Endothelial cell of umbilical vein (primary cell): ENCODE measurements around the gene ACTL7A. TPM values are rescaled to one million over a fixed set of nuclear protein-coding genes. Genes with fewer than 3 reads are reported as not detected.

Experiments used
- BruUV-seq: library from RNA; stranded (reverse); fragments of 400-500 nt; replicated peaks from 2 replicates; lab custom pipeline; 2021; lab: Mats Ljungman, UMichigan
- CTCF ChIA-PET: fragments of 300-600, 350-600 bp; sonication (Branson Sonifier 250); formaldehyde crosslinking; loops from one replicate; lab custom pipeline; 2021; ENCODE audit warnings: antibody characterized with exemption, inconsistent platforms; lab: Charles Lee
- POLR2A ChIA-PET: fragments of 300-600, 350-600 bp; sonication (Branson Sonifier 250); formaldehyde crosslinking; loops from one replicate; lab custom pipeline; 2021; ENCODE audit warnings: antibody characterized with exemption, inconsistent platforms; lab: Charles Lee
- DNase-seq: peaks from one replicate; pipeline ENCODE4 v3.0.0-alpha.2; 2011; ENCODE audit warnings: low read depth, low spot score
- FAIRE-seq: peaks from 2 replicates; lab custom pipeline; 2011; peaks lifted over from hg19 to GRCh38; lab: Jason Lieb, UNC
- H2AFZ ChIP-seq: 2 replicates; pipeline ENCODE4 v1.6.0; 2012; ENCODE audit warnings: low read depth, low read length, control low read depth, inconsistent platforms
- H3K27ac ChIP-seq: 2 replicates; pipeline ENCODE4 v1.5.1; 2011; ENCODE audit warnings: low read depth, mild to moderate bottlenecking, control low read depth, low read length, moderate library complexity; ENCODE audit not compliant: insufficient read depth
- H3K27me3 ChIP-seq, 2 experiments: 2 replicates each; pipeline versions ENCODE4 v1.6.0 to v1.6.1; 2011; ENCODE audit warnings: low read length in 2 of 2, mixed read lengths in 1 of 2; ENCODE audit not compliant: control insufficient read depth in 2 of 2, insufficient read depth in 2 of 2
- H3K36me3 ChIP-seq, 2 experiments: 2 replicates in 1 of 2; 3 replicates in 1 of 2; pipeline ENCODE4 v1.5.1; 2011; ENCODE audit warnings: low read length in 2 of 2, mild to moderate bottlenecking in 1 of 2, moderate library complexity in 1 of 2; ENCODE audit not compliant: control insufficient read depth in 2 of 2, insufficient read depth in 2 of 2; ENCODE audit errors: extremely low read depth in 1 of 2
- H3K4me1 ChIP-seq: 3 replicates; pipeline ENCODE4 v1.5.1; 2011; ENCODE audit warnings: mild to moderate bottlenecking, low read length; ENCODE audit not compliant: control insufficient read depth, insufficient read depth; ENCODE audit errors: extremely low read depth
- H3K4me2 ChIP-seq: 2 replicates; pipeline ENCODE4 v1.6.1; 2011; ENCODE audit warnings: low read length, control low read depth, mixed read lengths; ENCODE audit not compliant: insufficient read depth
- H3K4me3 ChIP-seq, 3 experiments: fragments of 200-600 bp in 1 of 3; sonication (generic), shearing (Covaris generic) in 1 of 3; replicated peaks in 1 of 3; 2 replicates each; pipeline ENCODE4 v1.5.1; 2011 to 2016; ENCODE audit warnings: control low read depth in 3 of 3, low read length in 3 of 3, mild to moderate bottlenecking in 2 of 3, inconsistent platforms in 1 of 3, low read depth in 1 of 3, moderate library complexity in 1 of 3; ENCODE audit not compliant: insufficient read depth in 1 of 3
- H3K79me2 ChIP-seq: 2 replicates; pipeline ENCODE4 v1.6.0; 2012; ENCODE audit warnings: low read length, inconsistent platforms; ENCODE audit not compliant: control insufficient read depth, insufficient read depth
- H3K9ac ChIP-seq: replicated peaks from 2 replicates; pipeline ENCODE3; 2011; ENCODE audit warnings: low read length, control low read depth; ENCODE audit not compliant: insufficient read depth; ENCODE audit errors: extremely low read depth
- H3K9me1 ChIP-seq: replicated peaks from 3 replicates; pipeline ENCODE4 v1.6.0; 2011; ENCODE audit warnings: mild to moderate bottlenecking, low read length; ENCODE audit not compliant: control insufficient read depth, insufficient read depth; ENCODE audit errors: extremely low read depth
- H3K9me3 ChIP-seq: replicated peaks from 2 replicates; pipeline ENCODE4 v1.5.1; 2012; ENCODE audit warnings: low read length, inconsistent platforms; ENCODE audit not compliant: control insufficient read depth, insufficient read depth
- H4K20me1 ChIP-seq: replicated peaks from 2 replicates; pipeline ENCODE3; 2011; ENCODE audit warnings: mild to moderate bottlenecking, low read length; ENCODE audit not compliant: control insufficient read depth, insufficient read depth; ENCODE audit errors: extremely low read depth
- EZH2 ChIP-seq: IDR thresholded peaks from 2 replicates; pipeline ENCODE4 v1.6.1; 2012; ENCODE audit warnings: borderline replicate concordance, low read depth, mild to moderate bottlenecking, moderate library complexity, low read length, inconsistent platforms; ENCODE audit not compliant: severe bottlenecking
- FOS ChIP-seq: IDR thresholded peaks from 2 replicates; pipeline ENCODE4 v1.6.1; 2011; ENCODE audit warnings: mild to moderate bottlenecking, low read length, moderate library complexity, borderline replicate concordance; ENCODE audit not compliant: insufficient read depth
- GATA2 ChIP-seq: IDR thresholded peaks from 2 replicates; pipeline ENCODE4 v1.7.0; 2011; ENCODE audit warnings: low read depth, mild to moderate bottlenecking, moderate library complexity, mixed read lengths, low read length; ENCODE audit not compliant: insufficient read length, insufficient read depth
- JUN ChIP-seq: IDR thresholded peaks from 2 replicates; pipeline ENCODE4 v1.6.1; 2011; ENCODE audit warnings: borderline replicate concordance, low read depth; ENCODE audit not compliant: insufficient read length, insufficient read depth
- MAX ChIP-seq: IDR thresholded peaks from 2 replicates; pipeline ENCODE4 v1.6.1; 2011; ENCODE audit not compliant: insufficient read depth, insufficient read length
- MYC ChIP-seq: IDR thresholded peaks from one replicate; pipeline ENCODE4 v1.6.1; 2011; ENCODE audit warnings: mild to moderate bottlenecking, low read depth, low read length
- POLR2A ChIP-seq: IDR thresholded peaks from 2 replicates; pipeline ENCODE4 v1.6.1; 2012; ENCODE audit warnings: low read depth, mild to moderate bottlenecking, control low read depth, low read length
- POLR2AphosphoS5 ChIP-seq: IDR thresholded peaks from 2 replicates; pipeline ENCODE4 v1.6.1; 2012; ENCODE audit warnings: low read depth, mild to moderate bottlenecking, control low read depth, low read length, moderate library complexity; ENCODE audit not compliant: insufficient read depth
- dilution Hi-C: fragments of 300-500 bp; cut with MboI; formaldehyde crosslinking; loops from one replicate; pipeline ENCODE4 v1.15.0; 2019; ENCODE audit warnings: low sequenced_read_pairs; ENCODE audit not compliant: extremely low pct_ligation_motif_present
- intact Hi-C: fragments of 100-400 bp; cut with micrococcal nuclease; formaldehyde crosslinking; loops from one replicate; pipeline ENCODE4 v1.10.0; 2022
- polyA plus RNA-seq, 4 experiments: library from polyadenylated mRNA; depleted of rRNA in 3 of 4; stranded (reverse) in 3 of 4; unstranded in 1 of 4; fragments of >200 nt; gene quantifications; 2 replicates each; pipeline versions ENCODE4 v1.2.1 to v1.2.3, GENCODE V29; 2011 to 2012; ENCODE audit warnings: missing spikeins in 1 of 4
- total RNA-seq: library from RNA; stranded (reverse); gene quantifications from 2 replicates; pipeline ENCODE4 v1.2.3, GENCODE V29; 2021
- TF ChIP-seq, protein P1 (sequence below), 2 donors: IDR thresholded peaks; 1 replicate in 1 of 2; 2 replicates in 1 of 2; pipeline ENCODE4 v1.5.1; 2011; ENCODE audit warnings: low read length in 2 of 2, mild to moderate bottlenecking in 2 of 2, moderate library complexity in 2 of 2, control low read depth in 1 of 2, inconsistent platforms in 1 of 2, low read depth in 1 of 2; ENCODE audit not compliant: insufficient read depth in 1 of 2; ENCODE audit errors: extremely low read depth in 1 of 2

Gene ACTL7A
- total and polyA plus RNA-seq, 2 donors (not counting 3 experiments of a cell fraction or from before 2014, with no cell fraction given) = not detected

DNA sequence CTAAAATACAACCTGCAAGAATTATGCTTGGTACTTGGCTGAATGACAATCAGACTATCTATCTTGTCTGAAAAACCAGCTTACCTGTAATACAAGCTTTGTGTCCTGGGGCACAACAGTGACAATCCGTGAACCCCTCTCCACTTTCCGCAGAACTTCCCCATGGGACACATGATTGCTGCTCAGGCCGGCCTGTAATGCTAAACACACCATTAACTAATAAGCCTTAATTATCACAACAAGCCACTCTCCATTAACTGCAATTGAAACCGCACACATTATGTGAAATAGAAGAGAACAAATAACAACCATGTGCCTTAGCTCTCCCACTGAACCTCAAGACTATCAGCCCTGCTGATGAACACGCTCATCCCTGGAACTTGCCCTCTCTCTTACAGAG is 38.1 kb downstream of the ACTL7A start:
- no peaks in the 10 kb centered on the region for H4K20me1 ChIP-seq
- no peaks in the 10 kb centered on the region for H3K4me1 ChIP-seq
- BruUV-seq = no TSS peak
- FAIRE-seq (no peak), DNase-seq (no peak)
- H3K36me3 ChIP-seq = peaks cover 10 to 22% of the 10 kb centered on the region in 2 experiments
- H3K4me3 ChIP-seq = no peak overlapping the region
- H3K4me2 ChIP-seq = no peak overlapping the region
- H3K27me3 ChIP-seq = no peaks in the 10 kb centered on the region
- intact Hi-C loops = no loop called here
- TF ChIP-seq JUN (no peak), EZH2 (no peak), POLR2A (no peak), FOS (no peak), MAX (no peak), MYC (no peak), GATA2 (no peak), POLR2AphosphoS5 (no peak)
- TF ChIP-seq, protein P1, sequence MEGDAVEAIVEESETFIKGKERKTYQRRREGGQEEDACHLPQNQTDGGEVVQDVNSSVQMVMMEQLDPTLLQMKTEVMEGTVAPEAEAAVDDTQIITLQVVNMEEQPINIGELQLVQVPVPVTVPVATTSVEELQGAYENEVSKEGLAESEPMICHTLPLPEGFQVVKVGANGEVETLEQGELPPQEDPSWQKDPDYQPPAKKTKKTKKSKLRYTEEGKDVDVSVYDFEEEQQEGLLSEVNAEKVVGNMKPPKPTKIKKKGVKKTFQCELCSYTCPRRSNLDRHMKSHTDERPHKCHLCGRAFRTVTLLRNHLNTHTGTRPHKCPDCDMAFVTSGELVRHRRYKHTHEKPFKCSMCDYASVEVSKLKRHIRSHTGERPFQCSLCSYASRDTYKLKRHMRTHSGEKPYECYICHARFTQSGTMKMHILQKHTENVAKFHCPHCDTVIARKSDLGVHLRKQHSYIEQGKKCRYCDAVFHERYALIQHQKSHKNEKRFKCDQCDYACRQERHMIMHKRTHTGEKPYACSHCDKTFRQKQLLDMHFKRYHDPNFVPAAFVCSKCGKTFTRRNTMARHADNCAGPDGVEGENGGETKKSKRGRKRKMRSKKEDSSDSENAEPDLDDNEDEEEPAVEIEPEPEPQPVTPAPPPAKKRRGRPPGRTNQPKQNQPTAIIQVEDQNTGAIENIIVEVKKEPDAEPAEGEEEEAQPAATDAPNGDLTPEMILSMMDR (IDR thresholded peaks at IDR 0.05; ENCODE audit: extremely low read depth in 1 of 2, insufficient read depth in 1 of 2, low read depth in 1 of 2, low read length in 2 of 2) = no peak
- H3K9ac ChIP-seq = no peak overlapping the region
- no peak overlapping the region for H2AFZ ChIP-seq
- no peak overlapping the region for H3K27ac ChIP-seq
- H3K79me2 ChIP-seq = no peaks in the 10 kb centered on the region
- no peaks in the 10 kb centered on the region for H3K9me3 ChIP-seq
- dilution Hi-C loops = no loop called here
- no peaks in the 10 kb centered on the region for H3K9me1 ChIP-seq
- ChIA-PET CTCF (interaction anchor here (1.5 to 2.2 kb wide), 2 partner anchors 10 to 54 kb away, joined by 7 to 11 read pairs; no protein-coding TSS in a partner anchor), POLR2A (interaction anchor here (0.7 kb wide), 1 partner anchor 27 kb away, joined by 4 read pairs; no protein-coding TSS in a partner anchor)
